ENCODE measurements around the gene UBA1.

UBA1 gene

DNA sequence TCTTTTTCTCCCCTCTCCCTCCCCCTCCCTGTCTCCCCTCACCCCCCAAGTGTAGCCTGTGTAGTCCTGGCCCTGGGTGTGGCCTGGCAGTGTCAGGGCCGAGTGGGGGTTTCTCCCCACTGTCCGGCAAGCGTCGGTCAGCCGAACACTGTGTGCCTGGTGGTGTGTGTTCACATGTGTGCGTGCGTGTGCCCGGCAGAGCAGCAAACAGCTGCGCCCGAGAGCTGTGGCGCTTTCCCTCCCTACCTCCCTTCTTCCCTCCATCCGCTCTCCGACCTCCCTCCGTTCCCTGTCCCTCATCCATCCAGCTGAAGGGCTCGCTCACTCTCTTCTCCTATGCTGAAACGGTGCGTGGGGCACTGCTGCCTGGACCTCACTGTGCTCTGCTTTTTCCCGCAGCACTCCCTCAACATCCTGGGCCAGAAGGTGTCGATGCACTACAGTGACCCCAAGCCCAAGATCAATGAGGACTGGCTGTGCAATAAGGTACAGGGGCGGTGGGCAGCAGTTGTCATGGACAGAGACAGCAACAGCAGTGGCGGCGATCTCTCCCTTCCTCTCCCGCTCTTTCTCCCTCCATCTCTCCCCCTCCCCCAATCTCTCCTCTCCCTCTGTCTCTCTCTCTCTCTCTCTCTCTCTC, 17.4 kb upstream of the UBA1 start:
- H3K9me3 ChIP-seq (ENCODE audit: insufficient read depth, low read length, severe bottlenecking) = no peaks in the 10 kb centered on the region
- TF ChIP-seq, protein P1, sequence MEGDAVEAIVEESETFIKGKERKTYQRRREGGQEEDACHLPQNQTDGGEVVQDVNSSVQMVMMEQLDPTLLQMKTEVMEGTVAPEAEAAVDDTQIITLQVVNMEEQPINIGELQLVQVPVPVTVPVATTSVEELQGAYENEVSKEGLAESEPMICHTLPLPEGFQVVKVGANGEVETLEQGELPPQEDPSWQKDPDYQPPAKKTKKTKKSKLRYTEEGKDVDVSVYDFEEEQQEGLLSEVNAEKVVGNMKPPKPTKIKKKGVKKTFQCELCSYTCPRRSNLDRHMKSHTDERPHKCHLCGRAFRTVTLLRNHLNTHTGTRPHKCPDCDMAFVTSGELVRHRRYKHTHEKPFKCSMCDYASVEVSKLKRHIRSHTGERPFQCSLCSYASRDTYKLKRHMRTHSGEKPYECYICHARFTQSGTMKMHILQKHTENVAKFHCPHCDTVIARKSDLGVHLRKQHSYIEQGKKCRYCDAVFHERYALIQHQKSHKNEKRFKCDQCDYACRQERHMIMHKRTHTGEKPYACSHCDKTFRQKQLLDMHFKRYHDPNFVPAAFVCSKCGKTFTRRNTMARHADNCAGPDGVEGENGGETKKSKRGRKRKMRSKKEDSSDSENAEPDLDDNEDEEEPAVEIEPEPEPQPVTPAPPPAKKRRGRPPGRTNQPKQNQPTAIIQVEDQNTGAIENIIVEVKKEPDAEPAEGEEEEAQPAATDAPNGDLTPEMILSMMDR (IDR thresholded peaks at IDR 0.05; ENCODE audit: borderline replicate concordance, extremely low read depth, low read length, poor library complexity, severe bottlenecking) = no peak
- TF ChIP-seq EZH2 (IDR thresholded peaks at IDR 0.05; ENCODE audit: borderline replicate concordance, low read depth, low read length, severe bottlenecking) = no peak
- peaks cover 13% of the 10 kb centered on the region for H4K20me1 ChIP-seq (ENCODE audit: insufficient read depth, low read length)
- H3K79me2 ChIP-seq (ENCODE audit: insufficient read depth, low read length) = no peaks in the 10 kb centered on the region
- H3K27me3 ChIP-seq (ENCODE audit: insufficient read depth, low read length, poor library complexity) = no peaks in the 10 kb centered on the region
- no peak overlapping the region for H3K9ac ChIP-seq (ENCODE audit: low read depth, low read length)
- H3K4me3 ChIP-seq (ENCODE audit: low read depth in 1 of 2, low read length in 2 of 2) = no peak overlapping the region
- H3K4me1 ChIP-seq (ENCODE audit: insufficient read depth, low read length) = no peaks in the 10 kb centered on the region
- H2AFZ ChIP-seq (ENCODE audit: low read depth, low read length) = no peak overlapping the region
- H3K4me2 ChIP-seq (ENCODE audit: insufficient read depth, low read length) = no peak overlapping the region
- H3K36me3 ChIP-seq (ENCODE audit: insufficient read depth, low read length) = peaks cover 98% of the 10 kb centered on the region
- no peak overlapping the region for H3K27ac ChIP-seq (ENCODE audit: low read length)
- no peak for DNase-seq
- ATAC-seq (ENCODE audit: insufficient read depth, low read depth) = no peak

DNA sequence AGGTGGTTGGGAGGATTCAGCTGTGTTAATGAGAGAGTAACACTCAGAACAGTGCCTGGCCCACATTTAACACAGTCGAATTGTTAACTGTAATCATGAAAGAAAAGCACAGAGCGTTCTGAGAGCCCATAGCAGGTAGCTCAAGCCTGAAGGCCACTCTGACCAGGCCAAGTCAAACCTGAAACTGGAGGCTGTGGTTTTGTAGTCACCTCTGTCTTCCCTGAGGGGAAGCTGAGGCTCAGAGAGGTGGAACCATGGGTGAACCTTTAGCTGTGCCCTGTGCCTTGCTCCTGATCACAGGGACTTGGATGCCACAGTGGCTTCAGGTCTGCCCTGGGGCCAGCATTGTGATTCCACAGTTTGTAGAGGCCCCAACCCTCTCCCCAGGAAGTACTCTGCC, 16.6 kb upstream of the UBA1 start:
- Histone ChIP-seq H3K4me3 (ENCODE audit: low read depth in 1 of 2, low read length in 2 of 2) (no peak overlapping the region), H3K4me2 (ENCODE audit: insufficient read depth, low read length) (no peak overlapping the region), H3K27ac (ENCODE audit: low read length) (no peak overlapping the region), H3K79me2 (ENCODE audit: insufficient read depth, low read length) (no peaks in the 10 kb centered on the region), H3K36me3 (ENCODE audit: insufficient read depth, low read length) (peaks cover 98% of the 10 kb centered on the region), H4K20me1 (ENCODE audit: insufficient read depth, low read length) (peaks cover 9% of the 10 kb centered on the region; the same call in 1 of the 2 replicates), H3K4me1 (ENCODE audit: insufficient read depth, low read length) (no peaks in the 10 kb centered on the region), H2AFZ (ENCODE audit: low read depth, low read length) (no peak overlapping the region), H3K9me3 (ENCODE audit: insufficient read depth, low read length, severe bottlenecking) (no peaks in the 10 kb centered on the region), H3K27me3 (ENCODE audit: insufficient read depth, low read length, poor library complexity) (no peaks in the 10 kb centered on the region), H3K9ac (ENCODE audit: low read depth, low read length) (no peak overlapping the region)
- ATAC-seq (ENCODE audit: insufficient read depth, low read depth) = no peak
- TF ChIP-seq EZH2 (IDR thresholded peaks at IDR 0.05; ENCODE audit: borderline replicate concordance, low read depth, low read length, severe bottlenecking) = no peak
- TF ChIP-seq, protein P1 (IDR thresholded peaks at IDR 0.05; ENCODE audit: borderline replicate concordance, extremely low read depth, low read length, poor library complexity, severe bottlenecking) = no peak
- no peak for DNase-seq

DNA sequence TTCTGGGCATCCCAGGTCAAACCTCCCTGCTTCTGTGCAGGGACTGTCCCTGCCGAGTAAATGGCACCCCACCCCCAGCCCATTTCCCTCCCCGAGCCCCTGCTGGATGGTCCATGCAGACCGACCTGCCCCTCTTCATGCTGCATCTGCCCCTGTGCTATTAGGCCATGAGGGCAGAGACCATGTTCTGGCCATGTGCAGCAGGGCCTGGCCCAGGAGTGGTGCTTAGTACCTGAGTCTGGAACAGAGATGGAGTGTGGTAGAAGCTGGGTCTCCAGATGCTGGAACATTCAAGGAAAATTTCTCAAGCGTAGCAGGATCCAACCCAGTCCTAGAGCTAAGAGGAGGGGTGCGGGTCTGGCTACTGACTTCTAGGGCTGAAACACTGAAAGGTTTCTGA, 15.3 kb upstream of the UBA1 start:
- no peaks in the 10 kb centered on the region for H3K79me2 ChIP-seq (ENCODE audit: insufficient read depth, low read length)
- peaks cover 9% of the 10 kb centered on the region; the same call in 1 of the 2 replicates for H4K20me1 ChIP-seq (ENCODE audit: insufficient read depth, low read length)
- H2AFZ ChIP-seq (ENCODE audit: low read depth, low read length) = no peak overlapping the region
- no peak for TF ChIP-seq EZH2 (IDR thresholded peaks at IDR 0.05; ENCODE audit: borderline replicate concordance, low read depth, low read length, severe bottlenecking)
- TF ChIP-seq, protein P1 (IDR thresholded peaks at IDR 0.05; ENCODE audit: borderline replicate concordance, extremely low read depth, low read length, poor library complexity, severe bottlenecking) = no peak
- no peak overlapping the region for H3K27ac ChIP-seq (ENCODE audit: low read length)
- H3K4me1 ChIP-seq (ENCODE audit: insufficient read depth, low read length) = no peaks in the 10 kb centered on the region
- no peak overlapping the region for H3K4me3 ChIP-seq (ENCODE audit: low read depth in 1 of 2, low read length in 2 of 2)
- DNase-seq = no peak
- no peaks in the 10 kb centered on the region for H3K9me3 ChIP-seq (ENCODE audit: insufficient read depth, low read length, severe bottlenecking)
- no peak overlapping the region for H3K9ac ChIP-seq (ENCODE audit: low read depth, low read length)
- ATAC-seq (ENCODE audit: insufficient read depth, low read depth) = no peak
- no peak overlapping the region for H3K4me2 ChIP-seq (ENCODE audit: insufficient read depth, low read length)
- H3K36me3 ChIP-seq (ENCODE audit: insufficient read depth, low read length) = peaks cover 94% of the 10 kb centered on the region
- no peaks in the 10 kb centered on the region for H3K27me3 ChIP-seq (ENCODE audit: insufficient read depth, low read length, poor library complexity)

Measured in DND-41 (cell line).